Astrocyte (in vitro differentiated cells and primary cell): ENCODE data around the gene TEX26.

Source experiments
- EZH2 ChIP-seq: IDR thresholded peaks from 2 replicates; pipeline ENCODE4 v1.6.1; 2012; ENCODE audit warnings: mild to moderate bottlenecking, low read length, inconsistent platforms; ENCODE audit not compliant: insufficient read depth
- TF ChIP-seq, protein P1 (sequence below): IDR thresholded peaks from 2 replicates; pipeline ENCODE4 v1.5.1; 2011; ENCODE audit warnings: low read depth, mild to moderate bottlenecking, inconsistent platforms, low read length, moderate library complexity; ENCODE audit not compliant: insufficient read depth

DNA sequence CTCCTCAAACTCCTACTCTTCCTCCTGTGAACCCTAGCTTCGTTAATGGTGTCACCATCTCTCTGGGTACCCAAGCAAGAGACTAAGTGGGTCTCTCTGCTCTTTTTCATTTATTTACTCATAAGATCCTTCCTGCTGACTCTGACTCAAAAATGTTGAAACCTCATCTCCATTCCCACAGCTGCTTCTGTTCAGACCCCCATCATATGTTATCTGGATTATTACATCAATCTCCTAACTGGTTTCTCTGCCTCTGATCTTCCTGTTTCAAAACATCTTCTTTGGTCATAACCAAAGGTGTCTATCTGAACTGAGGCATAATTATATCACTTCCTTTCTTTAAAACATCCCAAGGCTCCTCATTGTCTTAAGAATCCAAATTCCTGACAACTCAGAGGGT lies 28.4 kb upstream of the TEX26 start:
- TF ChIP-seq, protein P1, sequence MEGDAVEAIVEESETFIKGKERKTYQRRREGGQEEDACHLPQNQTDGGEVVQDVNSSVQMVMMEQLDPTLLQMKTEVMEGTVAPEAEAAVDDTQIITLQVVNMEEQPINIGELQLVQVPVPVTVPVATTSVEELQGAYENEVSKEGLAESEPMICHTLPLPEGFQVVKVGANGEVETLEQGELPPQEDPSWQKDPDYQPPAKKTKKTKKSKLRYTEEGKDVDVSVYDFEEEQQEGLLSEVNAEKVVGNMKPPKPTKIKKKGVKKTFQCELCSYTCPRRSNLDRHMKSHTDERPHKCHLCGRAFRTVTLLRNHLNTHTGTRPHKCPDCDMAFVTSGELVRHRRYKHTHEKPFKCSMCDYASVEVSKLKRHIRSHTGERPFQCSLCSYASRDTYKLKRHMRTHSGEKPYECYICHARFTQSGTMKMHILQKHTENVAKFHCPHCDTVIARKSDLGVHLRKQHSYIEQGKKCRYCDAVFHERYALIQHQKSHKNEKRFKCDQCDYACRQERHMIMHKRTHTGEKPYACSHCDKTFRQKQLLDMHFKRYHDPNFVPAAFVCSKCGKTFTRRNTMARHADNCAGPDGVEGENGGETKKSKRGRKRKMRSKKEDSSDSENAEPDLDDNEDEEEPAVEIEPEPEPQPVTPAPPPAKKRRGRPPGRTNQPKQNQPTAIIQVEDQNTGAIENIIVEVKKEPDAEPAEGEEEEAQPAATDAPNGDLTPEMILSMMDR, result no peak
- TF ChIP-seq EZH2, result no peak
